Activated CD8-positive, alpha-beta memory T cell treated with anti-CD3 and anti-CD28 coated beads, Interleukin-2, amount 50 U/mL, for 24 hours (primary cell): ENCODE measurements around the gene FAM184A.
"Not testable (repeated sequence)": the region's sequence is repeated elsewhere in the genome, so short reads cannot be mapped to it uniquely, and the experiment has no call there.

Experiments
- DNase-seq: peaks from one replicate; pipeline ENCODE4 v3.0.0-alpha.2; 2020; ENCODE audit errors: extremely low read depth

The FAM184A gene

DNA sequence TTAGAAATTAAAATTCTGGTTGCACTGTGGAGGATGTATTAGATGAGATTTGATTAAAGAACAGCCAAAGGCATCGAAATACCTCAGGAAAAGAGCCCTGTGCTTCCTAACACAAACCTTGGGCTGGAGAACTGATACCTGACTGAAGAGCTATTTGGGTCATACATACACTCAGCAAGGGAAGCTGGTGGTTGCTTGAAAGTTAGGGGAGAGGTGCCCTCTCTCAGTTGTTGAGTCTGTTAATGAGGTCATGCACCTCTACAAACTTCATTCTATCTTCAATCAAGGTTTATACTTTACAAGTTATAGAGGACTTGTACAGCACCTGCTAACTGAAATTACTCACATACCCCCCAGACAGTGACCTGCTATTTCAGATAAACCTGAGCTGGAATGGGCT lies 25.5 kb downstream of the FAM184A start:
- no peak for DNase-seq

DNA sequence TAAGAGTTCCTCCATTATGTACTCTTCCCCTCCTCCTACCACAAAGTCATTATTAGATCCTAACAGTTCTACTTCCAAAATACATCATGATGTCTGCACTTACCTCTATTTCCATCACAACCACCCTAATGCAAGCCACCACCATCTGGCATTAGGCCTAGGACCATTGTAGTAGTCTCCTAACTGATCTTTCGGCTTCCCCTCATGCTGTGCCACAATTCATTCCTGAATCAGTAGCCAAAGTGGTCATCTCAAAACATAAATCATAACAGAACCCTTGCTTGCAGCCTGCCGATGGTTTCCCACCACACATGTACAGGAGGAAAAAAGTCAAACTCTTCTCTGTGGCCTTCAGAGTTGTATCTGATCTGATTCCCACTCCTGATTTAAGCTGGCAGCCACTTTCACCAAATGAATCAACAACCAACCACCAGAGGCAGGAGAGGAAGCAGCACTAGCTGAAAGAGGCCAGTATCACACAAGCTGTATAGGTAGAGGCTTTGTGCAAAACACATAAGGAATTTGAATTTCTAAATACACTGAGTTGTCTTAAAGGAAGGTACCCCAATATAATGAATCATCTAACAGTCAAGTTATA lies 26.1 kb downstream of the FAM184A start:
- no peak for DNase-seq

DNA sequence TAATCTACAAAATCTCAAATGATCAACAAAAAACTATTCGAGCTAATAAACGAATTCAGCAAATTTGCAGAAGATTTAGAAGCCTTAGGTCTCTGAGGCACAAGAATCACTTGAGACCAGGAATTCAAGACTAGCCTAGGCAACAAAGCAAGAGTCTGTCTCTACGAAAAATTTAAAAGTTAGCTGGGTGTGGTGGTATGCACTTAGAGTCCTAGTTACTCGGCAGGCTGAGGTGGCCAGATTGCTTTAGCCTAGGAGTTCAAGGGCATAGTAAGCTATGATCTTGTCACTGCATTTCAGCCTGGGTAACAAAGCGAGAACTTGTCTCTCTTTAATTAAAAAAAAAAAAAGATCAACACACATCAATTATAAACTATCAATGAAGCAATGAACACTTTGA lies 34.2 kb downstream of the FAM184A start:
- no peak for DNase-seq

DNA sequence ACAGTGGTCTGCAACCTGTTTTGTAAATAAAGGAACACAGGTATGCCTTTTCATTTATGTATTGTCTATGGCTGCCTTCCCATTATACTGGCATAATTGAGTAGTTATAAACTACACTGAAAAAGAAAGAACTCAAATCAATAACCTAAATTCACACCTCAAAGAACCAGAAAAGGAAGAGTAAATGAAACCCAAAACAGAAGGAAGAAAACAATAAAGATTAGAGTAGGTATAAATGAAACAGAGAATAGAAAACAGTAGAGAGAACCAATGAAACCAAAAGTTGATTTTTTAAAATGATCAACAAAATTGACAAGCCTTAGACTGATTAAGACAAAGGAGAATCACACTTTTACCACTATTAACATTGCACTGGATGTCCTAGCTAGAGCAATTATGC lies 34.7 kb downstream of the FAM184A start:
- no peak for DNase-seq

DNA sequence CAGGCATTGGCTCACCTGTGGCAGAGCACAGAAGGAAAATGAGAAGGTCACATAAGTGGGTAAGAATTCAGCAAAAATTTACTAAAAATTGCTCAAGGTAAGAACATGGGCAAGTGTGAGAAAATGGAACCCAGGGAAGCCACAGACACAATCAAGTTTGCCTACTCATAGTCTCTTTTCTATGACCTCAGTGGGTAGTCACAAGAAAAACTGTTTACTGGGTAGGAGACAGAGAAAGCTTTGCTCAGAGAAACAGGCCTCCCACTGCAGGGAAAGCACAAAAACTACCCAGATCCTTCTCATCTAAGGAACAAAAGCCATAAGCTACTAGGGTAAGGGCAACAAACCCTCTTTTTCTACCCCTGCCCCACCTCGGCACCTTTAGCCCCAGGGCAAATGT lies 35.2 kb downstream of the FAM184A start:
- no peak for DNase-seq

DNA sequence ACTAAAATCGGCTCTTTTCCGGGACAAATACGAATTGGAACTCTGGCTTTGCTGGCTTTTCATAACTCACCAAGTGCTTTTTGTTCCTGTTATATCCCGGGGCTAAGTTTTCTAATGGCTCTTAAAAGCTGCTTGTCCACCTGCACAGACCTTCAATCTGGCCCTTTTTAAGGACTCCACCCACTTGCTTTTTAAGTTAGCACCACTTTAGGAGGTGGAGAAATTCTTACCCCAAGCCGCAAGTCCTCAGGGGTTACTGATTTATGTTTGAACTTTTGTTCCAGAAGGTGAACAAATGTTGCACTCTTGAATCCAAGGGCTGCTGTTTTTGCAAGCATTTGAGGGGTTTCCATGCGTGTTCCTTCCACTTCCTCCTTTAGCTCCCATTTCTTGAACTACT lies 37.8 kb downstream of the FAM184A start:
- no peak for DNase-seq

DNA sequence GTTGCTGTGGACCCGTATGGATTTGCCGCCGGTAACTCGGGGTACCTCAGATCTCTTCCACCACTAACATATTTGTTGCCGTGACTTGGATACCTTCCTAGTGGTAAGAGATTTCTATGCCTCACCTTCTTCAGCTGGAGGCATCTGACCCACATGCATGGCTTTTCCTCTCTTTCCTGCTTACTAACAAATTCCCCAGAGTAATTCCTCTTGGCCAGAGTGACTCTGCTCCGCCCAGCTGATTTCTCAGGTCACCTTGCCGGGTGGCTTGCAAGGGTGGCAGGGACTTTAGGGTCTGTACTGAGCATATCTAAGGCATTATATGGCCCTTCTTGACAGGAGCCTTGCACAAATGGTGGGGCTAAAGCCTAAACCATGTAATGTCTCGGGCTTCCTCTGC lies 38.2 kb downstream of the FAM184A start:
- DNase-seq, result no peak

DNA sequence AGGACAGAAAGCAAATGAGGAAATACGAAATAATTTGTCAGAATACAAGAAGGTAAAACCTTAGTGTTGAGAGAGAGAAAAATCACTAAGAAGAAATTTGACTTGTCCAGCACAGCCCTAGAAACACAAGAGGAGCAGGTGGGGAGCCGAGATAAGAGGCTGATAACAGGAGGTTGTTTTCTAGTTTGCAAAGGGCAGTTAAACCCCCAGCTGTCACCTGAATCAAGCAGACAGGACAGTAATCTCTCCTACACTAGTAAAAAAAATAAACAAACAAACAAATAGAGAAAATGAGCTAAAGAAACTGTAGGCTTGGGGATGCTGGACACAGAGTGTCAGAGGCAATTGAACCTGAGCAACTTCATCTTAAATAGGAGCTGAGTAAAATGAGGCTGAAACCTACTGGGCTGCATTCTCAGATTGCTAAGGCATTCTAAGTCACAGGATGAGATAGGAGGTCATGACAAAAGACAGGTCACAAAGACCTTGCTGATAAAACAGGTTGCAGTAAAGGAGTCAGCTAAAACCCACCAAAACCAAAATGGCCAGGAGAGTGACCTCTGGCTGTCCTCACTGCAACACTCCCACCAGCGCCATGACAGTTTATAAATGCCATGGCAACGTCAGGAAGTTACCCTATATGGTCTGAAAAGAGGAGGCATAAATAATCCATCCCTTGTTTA lies 40.4 kb downstream of the FAM184A start:
- no peak for DNase-seq

DNA sequence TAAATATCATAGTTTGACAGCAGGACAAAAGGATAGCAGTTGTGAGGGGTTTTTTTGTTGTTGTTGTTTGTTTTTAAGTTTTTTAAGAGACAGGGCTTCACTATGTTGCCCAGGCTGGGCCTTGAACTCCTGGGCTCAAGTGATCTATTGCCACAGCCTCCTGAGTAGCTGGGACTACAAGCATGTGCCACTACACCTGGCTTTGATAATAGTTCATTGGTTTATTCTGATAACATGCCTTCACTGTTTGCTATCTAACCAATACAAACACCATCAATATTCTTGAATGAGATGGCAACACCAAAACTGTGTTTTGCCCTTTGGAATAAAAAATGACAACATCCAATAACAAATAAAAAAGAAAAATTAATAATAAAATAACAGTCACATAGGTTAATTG lies 41.2 kb downstream of the FAM184A start:
- DNase-seq, result no peak

DNA sequence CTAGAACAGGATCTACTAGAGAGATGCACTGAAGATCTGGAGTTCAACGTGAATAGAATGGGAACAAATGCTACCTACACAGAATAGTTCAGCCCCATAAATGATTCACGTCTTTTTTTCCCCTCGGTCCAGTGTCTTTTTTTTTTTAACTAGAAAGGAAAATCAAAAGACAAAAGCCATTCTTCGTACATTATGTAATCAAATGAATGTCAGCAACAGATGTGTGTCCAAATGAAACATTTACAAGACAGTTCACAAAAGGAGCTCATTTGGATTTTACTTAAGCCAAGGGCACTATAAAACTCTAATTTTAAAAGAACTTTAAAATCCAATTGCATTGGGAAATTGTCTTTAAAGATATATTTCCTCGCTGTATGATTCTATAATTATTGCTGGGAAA lies 42.4 kb downstream of the FAM184A start:
- no peak for DNase-seq

DNA sequence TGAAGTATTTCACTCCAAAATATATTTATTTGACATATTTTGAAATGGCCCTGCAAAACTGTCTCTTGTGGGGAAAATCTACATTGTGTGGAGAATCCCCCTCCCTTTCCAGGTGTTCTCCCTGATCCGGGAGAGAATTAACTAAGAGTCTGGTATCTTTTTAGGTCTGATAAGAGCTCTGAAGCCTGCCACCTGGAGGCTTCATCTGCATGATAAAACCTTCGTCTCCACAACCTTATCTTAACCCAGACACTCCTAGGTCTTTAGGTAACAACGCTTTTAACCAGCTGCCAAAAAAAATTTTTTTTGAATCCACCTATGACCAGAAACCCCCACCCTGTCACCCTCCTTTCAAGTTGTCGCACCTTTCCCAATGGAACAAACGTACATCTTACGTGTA lies 43.0 kb downstream of the FAM184A start:
- no peak for DNase-seq

DNA sequence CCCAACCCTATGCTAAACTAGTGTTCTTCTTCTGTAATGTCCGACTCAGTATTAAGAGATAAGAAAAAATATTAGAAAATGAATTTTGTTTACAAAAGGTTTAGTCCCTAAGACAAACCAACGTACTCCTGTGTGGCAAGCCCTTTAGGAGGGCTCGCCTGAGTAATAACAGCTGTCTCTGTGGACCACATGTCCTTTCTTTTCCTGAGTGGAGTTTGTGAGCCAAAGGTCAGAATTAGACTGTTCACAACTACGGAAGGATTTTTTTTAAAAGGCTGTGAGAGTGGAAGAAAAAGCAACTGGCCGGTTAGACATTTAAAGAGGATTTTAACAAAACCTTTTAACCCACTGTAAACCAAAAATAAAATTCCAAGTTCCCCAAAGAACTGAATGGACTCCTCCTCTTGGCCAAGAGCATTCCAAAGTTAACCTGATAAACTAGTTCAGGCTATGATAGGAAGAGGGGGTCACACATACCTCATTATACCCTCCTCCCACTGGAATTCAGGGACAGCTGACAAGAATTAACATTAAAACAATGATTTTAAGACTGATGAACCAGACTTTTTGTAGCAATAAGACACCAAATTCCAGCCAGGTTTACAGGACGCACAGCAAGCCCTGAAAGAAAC lies 43.5 kb downstream of the FAM184A start:
- DNase-seq, result no peak

DNA sequence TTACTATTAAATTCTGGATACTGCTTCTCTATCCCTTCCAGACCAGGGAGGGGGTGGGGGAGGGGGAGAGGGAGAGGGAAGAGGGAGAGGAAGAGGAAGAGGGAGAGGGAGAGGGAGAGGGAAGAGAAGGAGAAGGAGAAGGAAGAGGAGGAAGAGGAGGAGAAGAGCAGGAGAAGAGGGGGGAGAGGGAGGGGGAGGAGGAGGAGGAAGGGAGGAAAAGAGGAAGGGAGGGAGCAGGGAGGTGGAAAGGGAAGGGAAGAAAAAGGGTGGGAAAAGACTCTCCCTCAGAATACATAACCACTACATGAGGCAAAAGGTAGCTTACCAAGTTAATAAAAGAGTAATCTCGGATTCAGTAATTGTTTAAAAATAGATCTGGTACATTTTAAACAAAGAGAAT lies 46.0 kb downstream of the FAM184A start:
- no peak for DNase-seq

DNA sequence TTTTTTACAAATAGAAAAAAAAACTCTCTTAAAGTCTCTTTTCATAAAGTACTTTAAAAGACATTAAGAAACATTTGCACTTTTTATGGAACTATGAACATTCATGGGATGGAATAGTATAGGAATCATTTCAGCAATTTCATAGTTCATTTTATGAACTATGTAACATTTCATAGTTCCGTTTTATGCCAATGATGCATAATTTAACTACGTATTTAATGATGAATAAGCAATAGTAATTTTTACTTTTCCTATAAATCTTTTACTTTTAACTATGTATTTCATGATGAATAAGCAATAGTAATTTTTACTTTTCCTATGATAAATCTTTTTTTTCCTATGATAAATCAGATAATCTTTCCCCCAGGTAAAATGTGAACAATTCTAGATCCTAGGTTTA lies 47.7 kb downstream of the FAM184A start:
- DNase-seq, result no peak

DNA sequence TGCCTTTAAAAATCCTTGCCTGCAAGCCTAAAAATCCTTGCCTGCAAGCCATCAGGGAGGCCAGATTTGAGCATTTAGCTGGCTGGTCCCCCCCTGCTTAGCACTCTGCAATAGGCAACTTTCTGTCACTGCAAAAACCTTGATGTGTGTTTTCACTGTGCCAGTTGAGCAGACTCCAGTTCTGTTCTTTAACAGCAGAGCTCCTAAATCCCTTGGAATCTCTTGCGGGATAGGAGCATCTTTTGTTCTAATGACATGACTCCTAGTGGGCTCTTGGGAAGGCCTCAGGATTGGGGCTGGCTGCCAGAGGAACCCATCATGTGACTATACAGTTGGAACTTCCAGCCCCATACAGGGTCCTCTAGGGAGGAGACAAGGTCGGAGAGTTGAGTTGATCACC lies 50.4 kb downstream of the FAM184A start:
- no peak for DNase-seq

DNA sequence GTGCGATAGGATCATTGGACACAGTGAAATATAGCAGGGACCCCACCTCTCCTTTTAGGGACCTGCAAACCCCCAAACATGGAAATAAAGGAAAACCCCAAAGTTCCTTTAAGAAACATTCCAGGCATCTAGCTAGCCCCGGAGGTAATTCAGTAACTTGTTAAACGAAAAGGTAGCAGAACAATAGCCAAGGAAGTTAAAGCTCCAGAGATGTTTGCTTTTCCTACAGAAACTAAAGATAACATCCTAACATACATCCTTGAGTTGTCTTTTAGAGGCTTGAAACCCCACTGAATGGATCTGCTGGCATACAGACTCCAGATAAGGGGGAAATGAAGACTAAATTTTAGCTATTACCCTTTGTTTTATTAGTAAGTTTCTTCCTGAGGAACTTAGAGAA lies 51.0 kb downstream of the FAM184A start:
- DNase-seq, result no peak

DNA sequence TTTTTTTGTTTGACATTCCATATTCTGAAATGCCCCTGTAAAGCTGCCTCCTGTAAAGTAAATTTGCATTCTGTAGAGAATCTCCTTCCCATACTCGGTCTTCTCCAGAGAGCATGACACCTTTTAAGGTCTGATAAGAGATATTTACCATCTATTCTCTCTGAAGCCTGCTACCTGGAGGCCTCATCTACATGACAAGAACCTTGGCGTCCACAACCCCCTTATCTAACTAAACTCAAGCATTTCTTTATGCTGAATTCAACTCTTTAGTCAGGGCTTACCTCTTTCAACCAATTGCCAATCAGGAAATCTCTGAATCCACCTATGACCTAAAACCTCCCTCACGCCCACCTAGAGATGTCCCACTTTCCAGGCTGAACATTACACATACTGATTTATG lies 51.6 kb downstream of the FAM184A start:
- no peak for DNase-seq

DNA sequence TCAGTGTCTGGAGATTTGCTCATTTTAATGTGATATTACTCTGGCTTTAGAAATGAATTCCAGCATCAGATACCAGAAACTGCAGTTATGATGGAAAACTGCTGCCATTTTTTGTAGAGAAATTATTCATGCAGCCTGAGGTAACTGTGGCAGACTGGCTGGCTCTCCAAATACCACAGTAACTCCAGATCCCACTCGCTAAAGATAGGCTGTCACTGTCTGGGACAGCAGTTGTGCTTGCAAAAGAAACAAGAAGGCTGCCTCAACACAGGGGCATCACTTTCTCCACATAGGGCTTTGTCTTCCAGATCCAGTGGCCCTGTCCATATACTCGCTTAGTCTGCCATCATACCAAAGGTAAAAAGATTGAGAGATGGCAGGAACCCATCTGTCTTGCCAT lies 52.7 kb downstream of the FAM184A start:
- DNase-seq, result no peak

DNA sequence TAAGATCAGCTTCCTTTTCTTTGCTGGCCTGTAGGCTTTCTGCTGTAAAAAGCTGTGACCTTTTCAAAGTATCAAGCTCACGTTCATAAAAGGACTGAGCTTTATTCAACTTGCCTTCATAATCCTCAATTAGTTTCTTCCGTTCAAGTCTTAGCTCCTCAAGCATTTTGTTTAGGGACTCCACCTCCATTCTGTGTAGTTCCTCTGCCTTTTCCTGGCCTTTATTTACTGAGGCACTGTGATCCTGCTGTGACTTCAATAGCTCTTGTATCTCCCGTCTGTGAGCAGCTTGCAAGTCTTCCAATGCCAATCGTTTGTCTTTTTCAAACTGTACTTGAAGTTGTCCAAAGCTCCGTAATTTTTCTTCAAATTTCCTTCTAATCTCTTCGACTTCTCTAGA lies 54.4 kb downstream of the FAM184A start:
- DNase-seq, result no peak

DNA sequence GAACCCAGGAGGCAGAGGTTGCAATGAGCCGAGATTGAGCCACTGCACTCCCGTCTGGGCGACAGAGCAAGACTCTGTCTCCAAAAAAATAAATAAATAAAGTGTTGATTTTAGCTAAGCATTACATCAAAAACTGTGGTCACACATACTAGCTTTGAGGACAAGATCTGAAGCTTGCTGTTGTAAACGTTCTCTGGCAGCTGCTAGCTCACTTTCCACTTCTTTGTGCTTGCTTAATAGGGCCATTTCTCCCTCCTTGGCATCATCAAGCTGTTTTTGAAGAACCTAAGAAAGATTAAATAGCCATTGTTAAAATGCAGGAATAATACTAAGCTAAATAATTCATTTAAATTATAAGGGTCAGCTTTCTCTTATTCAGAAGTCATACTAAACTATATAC lies 55.7 kb downstream of the FAM184A start:
- no peak for DNase-seq

DNA sequence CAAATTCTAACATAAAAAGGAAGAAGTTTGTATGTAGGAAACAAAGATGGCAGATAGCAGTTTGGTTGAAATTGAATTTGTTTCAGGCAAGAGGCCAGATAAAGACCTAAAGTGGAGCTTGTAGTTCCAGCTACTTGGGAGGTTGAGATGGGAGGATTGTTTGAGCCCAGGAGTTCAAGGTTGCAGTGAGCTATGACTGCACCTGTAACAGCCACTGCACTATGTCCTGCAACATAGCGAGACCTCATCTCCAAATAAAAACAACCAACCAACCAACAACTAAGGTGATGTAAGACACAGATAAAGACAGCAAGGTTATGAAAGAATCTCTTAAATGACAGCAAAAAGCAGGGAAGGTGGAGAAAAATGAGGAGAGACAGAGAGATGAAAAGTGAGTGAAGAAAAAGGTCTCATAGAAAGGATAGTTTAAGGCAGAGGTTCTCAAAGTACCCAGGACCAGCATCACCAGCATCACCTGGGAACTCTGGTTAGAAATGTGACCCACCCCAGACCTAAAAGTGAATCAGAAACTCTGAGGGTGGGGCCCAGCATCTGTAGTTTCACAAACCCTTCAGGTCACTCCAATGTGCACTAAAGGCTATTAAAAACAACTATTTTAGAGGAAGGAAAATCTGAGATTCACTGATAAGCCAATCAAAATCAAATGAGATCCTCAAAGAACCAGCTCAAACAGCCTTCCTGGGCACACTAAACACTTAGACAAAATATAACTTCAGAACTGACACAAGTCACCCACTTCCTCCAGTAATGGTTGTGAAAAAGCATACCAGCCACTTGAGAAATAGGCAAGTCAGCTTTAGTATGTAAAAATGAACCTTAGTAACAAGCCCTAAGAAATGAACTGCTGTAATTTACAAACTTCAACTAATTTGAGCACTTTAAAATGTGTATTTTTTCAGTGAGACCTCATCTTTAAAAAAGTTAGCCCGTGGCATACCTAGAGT lies 57.6 kb downstream of the FAM184A start:
- no peak for DNase-seq

DNA sequence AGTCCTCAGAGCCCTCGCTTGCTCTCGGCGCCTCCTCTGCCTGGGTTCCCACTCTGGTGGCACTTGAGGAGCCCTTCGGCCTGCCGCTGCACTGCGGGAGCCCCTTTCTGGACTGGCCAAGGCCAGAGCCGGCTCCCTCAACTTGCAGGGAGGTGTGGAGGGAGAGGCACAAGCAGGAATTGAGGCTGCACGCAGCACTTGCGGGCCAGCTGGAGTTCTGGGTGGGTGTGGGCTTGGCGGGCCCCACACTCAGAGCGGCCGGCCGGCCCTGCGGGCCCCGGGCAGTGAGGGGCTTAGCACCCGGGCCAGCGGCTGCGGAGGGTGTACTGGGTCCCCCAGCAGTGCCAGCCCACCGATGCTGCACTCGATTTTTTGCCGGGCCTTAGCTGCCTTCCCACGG lies 63.3 kb downstream of the FAM184A start:
- DNase-seq, result not testable (repeated sequence)
